ENCODE results near the gene YAP1. TPM values are rescaled to one million over a fixed set of nuclear protein-coding genes. Genes with fewer than 3 reads are reported as not detected.

YAP1 gene
- total RNA-seq, 1 donor from 2014 or later: 84.8 TPM

DNA sequence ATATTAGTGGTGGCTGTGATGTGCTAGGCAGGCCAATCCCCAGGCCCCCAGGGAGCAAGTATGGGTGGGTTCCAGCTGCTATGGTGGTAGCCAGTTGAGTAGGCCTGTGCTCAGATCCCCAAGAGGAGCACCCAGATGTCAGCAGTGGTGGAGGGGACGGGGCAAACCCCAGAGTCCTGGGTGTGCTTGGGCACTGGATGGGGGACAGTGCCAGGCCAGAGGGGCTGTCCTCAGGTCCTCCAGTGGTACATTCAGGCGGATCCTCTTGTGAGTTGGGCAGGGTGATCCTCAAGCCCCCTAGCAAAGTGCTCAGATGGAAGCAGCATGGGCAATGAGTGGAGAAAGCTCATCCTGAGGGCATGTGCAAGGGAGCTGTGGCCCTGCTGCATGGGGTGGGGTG, 37.0 kb upstream of the YAP1 start:
- no peak for DNase-seq (ENCODE audit: low read depth)

GRCh38 chr11:102079625-102080024, 30.6 kb upstream of the YAP1 start:
- H3K4me3 ChIP-seq (ENCODE audit: low read depth, low read length): no peak overlapping the region
- TF ChIP-seq CTCF (conservative IDR thresholded peaks at IDR 0.05; ENCODE audit: low read depth, low read length): no peak
- no peak for DNase-seq (ENCODE audit: low read depth)

More for the DNA sequence above, 37.0 kb upstream of the YAP1 start:
- no peak overlapping the region for H3K4me3 ChIP-seq (ENCODE audit: low read depth, low read length)
- TF ChIP-seq CTCF (conservative IDR thresholded peaks at IDR 0.05; ENCODE audit: low read depth, low read length): no peak

GRCh38 chr11:102081313-102081712, 28.9 kb upstream of the YAP1 start:
- DNase-seq (ENCODE audit: low read depth): no peak
- no peak overlapping the region for H3K4me3 ChIP-seq (ENCODE audit: low read depth, low read length)
- no peak for TF ChIP-seq CTCF (conservative IDR thresholded peaks at IDR 0.05; ENCODE audit: low read depth, low read length)

DNA sequence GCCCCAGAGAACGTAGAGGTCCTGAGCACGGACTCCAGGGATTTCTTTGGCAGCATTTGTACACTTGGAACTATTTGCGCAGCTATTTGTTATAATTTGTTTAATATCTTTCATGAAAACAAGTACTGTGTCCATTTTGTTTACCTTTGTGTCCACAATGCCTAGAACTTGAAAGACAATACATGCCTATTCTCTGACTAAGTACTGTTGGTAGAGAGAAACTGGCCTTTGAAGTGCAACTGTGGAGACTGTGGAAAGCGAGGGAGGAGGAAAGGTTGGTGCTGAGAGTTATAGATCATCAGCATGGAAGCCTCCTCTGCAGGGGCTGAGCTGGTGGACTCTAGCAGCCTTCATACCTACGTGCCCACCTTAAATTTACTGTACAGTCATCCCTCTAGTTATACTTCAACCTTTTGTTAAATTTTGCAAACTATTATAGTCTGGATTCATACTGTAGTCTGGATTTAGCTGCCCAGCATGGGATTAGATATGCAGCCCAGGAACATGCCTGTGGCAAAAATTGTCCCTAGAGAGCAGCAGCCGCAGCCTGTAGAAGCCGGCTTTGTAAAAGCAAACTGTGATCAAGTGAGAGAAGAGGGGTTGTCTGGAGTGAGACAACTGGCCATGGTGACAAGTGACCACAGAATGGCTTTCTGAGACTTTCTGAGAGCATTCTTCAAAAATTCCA, 24.2 kb upstream of the YAP1 start:
- no peak for TF ChIP-seq CTCF (conservative IDR thresholded peaks at IDR 0.05; ENCODE audit: low read depth, low read length)
- DNase-seq (ENCODE audit: low read depth): no peak
- H3K4me3 ChIP-seq (ENCODE audit: low read depth, low read length): no peak overlapping the region

GRCh38 chr11:102097186-102097585, 13.1 kb upstream of the YAP1 start:
- TF ChIP-seq CTCF (conservative IDR thresholded peaks at IDR 0.05; ENCODE audit: low read depth, low read length): no peak
- H3K4me3 ChIP-seq (ENCODE audit: low read depth, low read length): no peak overlapping the region
- DNase-seq (ENCODE audit: low read depth): no peak

DNA sequence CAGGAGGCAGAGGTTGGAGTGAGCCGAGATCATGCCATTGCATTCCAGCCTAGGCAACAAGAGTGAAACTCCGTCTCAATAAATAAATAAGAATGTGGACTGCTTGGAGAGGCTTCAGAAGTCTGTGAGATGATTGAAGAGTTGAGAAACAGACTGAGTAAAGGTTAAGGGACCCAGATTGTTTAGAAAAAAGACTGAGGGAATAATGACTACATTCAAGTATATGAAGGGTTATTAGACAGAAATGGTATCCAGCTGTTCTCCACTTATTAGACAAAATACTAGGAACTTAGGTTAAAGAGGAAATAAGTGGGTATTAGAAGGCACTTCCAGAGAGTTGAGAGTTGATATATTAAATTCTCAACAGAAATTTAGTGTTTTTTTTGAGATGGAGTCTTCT, 10.5 kb upstream of the YAP1 start:
- no peak for DNase-seq (ENCODE audit: low read depth)
- no peak overlapping the region for H3K4me3 ChIP-seq (ENCODE audit: low read depth, low read length)
- no peak for TF ChIP-seq CTCF (conservative IDR thresholded peaks at IDR 0.05; ENCODE audit: low read depth, low read length)

All from epithelial cell of proximal tubule (primary cell).